B cell (primary cell): Measurements from ENCODE around the gene TOMM20L.

Source experiments
- EZH2 ChIP-seq: IDR thresholded peaks from 2 replicates; pipeline ENCODE4 v1.6.1; 2012; ENCODE audit warnings: borderline replicate concordance, low read depth, mild to moderate bottlenecking, moderate library complexity, low read length; ENCODE audit not compliant: insufficient read depth, poor library complexity, severe bottlenecking
- TF ChIP-seq, protein P1 (sequence below): fragments of 200-600 bp; IDR thresholded peaks from one replicate; pipeline ENCODE4 v1.8.0; 2022; ENCODE audit warnings: antibody characterized with exemption, mild to moderate bottlenecking

GRCh38 chr14:58428118-58428683 is 32.5 kb downstream of the TOMM20L start:
- TF ChIP-seq, protein P1, sequence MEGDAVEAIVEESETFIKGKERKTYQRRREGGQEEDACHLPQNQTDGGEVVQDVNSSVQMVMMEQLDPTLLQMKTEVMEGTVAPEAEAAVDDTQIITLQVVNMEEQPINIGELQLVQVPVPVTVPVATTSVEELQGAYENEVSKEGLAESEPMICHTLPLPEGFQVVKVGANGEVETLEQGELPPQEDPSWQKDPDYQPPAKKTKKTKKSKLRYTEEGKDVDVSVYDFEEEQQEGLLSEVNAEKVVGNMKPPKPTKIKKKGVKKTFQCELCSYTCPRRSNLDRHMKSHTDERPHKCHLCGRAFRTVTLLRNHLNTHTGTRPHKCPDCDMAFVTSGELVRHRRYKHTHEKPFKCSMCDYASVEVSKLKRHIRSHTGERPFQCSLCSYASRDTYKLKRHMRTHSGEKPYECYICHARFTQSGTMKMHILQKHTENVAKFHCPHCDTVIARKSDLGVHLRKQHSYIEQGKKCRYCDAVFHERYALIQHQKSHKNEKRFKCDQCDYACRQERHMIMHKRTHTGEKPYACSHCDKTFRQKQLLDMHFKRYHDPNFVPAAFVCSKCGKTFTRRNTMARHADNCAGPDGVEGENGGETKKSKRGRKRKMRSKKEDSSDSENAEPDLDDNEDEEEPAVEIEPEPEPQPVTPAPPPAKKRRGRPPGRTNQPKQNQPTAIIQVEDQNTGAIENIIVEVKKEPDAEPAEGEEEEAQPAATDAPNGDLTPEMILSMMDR, result no peak
- no peak for TF ChIP-seq EZH2
